Suprapubic skin (tissue), 4 donors: ENCODE data around the gene GATA1.

ENCODE experiments used
- EP300 ChIP-seq: sonication (generic); formaldehyde crosslinking; IDR thresholded peaks from one replicate; pipeline ENCODE4 v1.6.1; 2017; ENCODE audit warnings: antibody characterized with exemption
- POLR2A ChIP-seq, 2 donors: fragments of 450-650 bp; IDR thresholded peaks; one replicate each; pipeline ENCODE4 v1.6.1; 2017; ENCODE audit warnings: antibody characterized with exemption in 2 of 2, mild to moderate bottlenecking in 2 of 2, moderate library complexity in 2 of 2
- POLR2AphosphoS5 ChIP-seq, 3 donors: sonication (generic); formaldehyde crosslinking; IDR thresholded peaks; one replicate each; pipeline ENCODE4 v1.6.1; 2017; ENCODE audit warnings: antibody characterized with exemption in 3 of 3
- TF ChIP-seq, protein P1 (sequence below), 2 donors: fragments of 200-600 bp in 1 of 2; fragments of 450-650 bp in 1 of 2; sonication (generic) in 1 of 2; IDR thresholded peaks; one replicate each; pipeline ENCODE4 v1.5.1; 2016 to 2019; ENCODE audit warnings: antibody characterized with exemption in 2 of 2, mild to moderate bottlenecking in 1 of 2, moderate library complexity in 1 of 2

DNA sequence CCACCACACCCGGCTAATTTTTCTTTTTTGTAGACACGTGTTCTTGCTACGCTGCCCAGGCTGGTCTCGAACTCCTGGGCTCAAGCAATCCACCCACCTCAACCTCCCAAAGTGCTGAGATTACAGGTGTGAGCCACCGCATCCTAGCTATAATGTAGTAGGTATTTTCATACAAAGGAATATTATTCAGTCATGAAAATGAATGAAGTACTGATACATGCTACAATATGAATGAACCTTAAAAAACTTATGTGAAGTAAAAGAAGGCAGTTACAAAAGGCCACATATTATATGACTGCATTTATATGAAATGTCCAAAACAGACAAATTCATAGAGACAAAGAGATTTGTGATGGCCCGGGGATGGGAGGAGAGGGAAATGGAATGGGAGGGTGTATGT, 4.7 kb upstream of the GATA1 start:
- TF ChIP-seq POLR2A (IDR thresholded peaks at IDR 0.05) (no peak), POLR2AphosphoS5 (IDR thresholded peaks at IDR 0.05) (no peak), EP300 (no peak)
- TF ChIP-seq, protein P1, sequence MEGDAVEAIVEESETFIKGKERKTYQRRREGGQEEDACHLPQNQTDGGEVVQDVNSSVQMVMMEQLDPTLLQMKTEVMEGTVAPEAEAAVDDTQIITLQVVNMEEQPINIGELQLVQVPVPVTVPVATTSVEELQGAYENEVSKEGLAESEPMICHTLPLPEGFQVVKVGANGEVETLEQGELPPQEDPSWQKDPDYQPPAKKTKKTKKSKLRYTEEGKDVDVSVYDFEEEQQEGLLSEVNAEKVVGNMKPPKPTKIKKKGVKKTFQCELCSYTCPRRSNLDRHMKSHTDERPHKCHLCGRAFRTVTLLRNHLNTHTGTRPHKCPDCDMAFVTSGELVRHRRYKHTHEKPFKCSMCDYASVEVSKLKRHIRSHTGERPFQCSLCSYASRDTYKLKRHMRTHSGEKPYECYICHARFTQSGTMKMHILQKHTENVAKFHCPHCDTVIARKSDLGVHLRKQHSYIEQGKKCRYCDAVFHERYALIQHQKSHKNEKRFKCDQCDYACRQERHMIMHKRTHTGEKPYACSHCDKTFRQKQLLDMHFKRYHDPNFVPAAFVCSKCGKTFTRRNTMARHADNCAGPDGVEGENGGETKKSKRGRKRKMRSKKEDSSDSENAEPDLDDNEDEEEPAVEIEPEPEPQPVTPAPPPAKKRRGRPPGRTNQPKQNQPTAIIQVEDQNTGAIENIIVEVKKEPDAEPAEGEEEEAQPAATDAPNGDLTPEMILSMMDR (IDR thresholded peaks at IDR 0.05), result no peak
